GM23338 (cell line): ENCODE measurements around the gene CNIH3. TPM values are rescaled to one million over a fixed set of nuclear protein-coding genes. Genes with fewer than 3 reads are reported as not detected.

Source experiments
- ATAC-seq: fragments of 200-7000 bp; cut with Tn5 transposase; 3 replicates; pipeline ENCODE4 v1.9.1; 2020
- DNase-seq: peaks from one replicate; pipeline ENCODE4 v3.0.0-alpha.2; 2015; ENCODE audit warnings: low spot score
- H2AFZ ChIP-seq: fragments of 200-600 bp; sonication (generic); 2 replicates; pipeline ENCODE4 v1.8.0; 2016; ENCODE audit warnings: antibody characterized with exemption, mild to moderate bottlenecking, moderate library complexity
- H3F3A ChIP-seq: fragments of 200-600 bp; sonication (generic); replicated peaks from 2 replicates; pipeline ENCODE4 v1.8.0; 2017; ENCODE audit warnings: antibody characterized with exemption, mixed run types, low read depth
- H3K27ac ChIP-seq: fragments of 200-600 bp; sonication (generic); 2 replicates; pipeline ENCODE4 v1.6.1; 2016; ENCODE audit warnings: low read depth
- H3K27me3 ChIP-seq: fragments of 200-600 bp; sonication (generic); 2 replicates; pipeline ENCODE4 v1.8.0; 2016; ENCODE audit warnings: mild to moderate bottlenecking, mixed run types, moderate library complexity; ENCODE audit not compliant: insufficient read depth
- H3K36me3 ChIP-seq: fragments of 200-600 bp; sonication (generic); 2 replicates; pipeline ENCODE4 v1.8.0; 2016; ENCODE audit warnings: mild to moderate bottlenecking; ENCODE audit not compliant: insufficient read depth
- H3K4me1 ChIP-seq: fragments of 200-600 bp; sonication (generic); 2 replicates; pipeline ENCODE4 v1.8.0; 2016; ENCODE audit warnings: mild to moderate bottlenecking, moderate library complexity; ENCODE audit not compliant: insufficient read depth
- H3K4me2 ChIP-seq: fragments of 200-600 bp; sonication (generic); 2 replicates; pipeline ENCODE4 v1.7.1; 2017; ENCODE audit warnings: mixed run types
- H3K4me3 ChIP-seq: fragments of 200-600 bp; sonication (generic); 2 replicates; pipeline ENCODE4 v1.6.1; 2016; ENCODE audit warnings: mixed run types
- H3K79me2 ChIP-seq: fragments of 200-600 bp; sonication (generic); replicated peaks from 2 replicates; pipeline ENCODE4 v1.8.0; 2017; ENCODE audit warnings: mild to moderate bottlenecking; ENCODE audit not compliant: insufficient read depth
- H3K9me2 ChIP-seq: fragments of 200-600 bp; sonication (generic); 2 replicates; pipeline ENCODE4 v1.8.0; 2017; ENCODE audit not compliant: insufficient read depth
- H4K20me1 ChIP-seq: fragments of 200-600 bp; sonication (generic); replicated peaks from 2 replicates; pipeline ENCODE4 v1.8.0; 2017; ENCODE audit warnings: mild to moderate bottlenecking; ENCODE audit not compliant: insufficient read depth
- H3K27ac Mint-ChIP-seq: 2 replicates; pipeline ENCODE4 v1.8.0; 2020; ENCODE audit warnings: inconsistent platforms, mild to moderate bottlenecking, moderate library complexity, mixed read lengths
- H3K27me3 Mint-ChIP-seq: 3 replicates; pipeline ENCODE4 v1.8.0; 2022; ENCODE audit warnings: low read depth, mild to moderate bottlenecking, moderate library complexity, mixed read lengths, inconsistent platforms; ENCODE audit not compliant: insufficient read depth, poor library complexity
- H3K36me3 Mint-ChIP-seq: 3 replicates; pipeline ENCODE4 v1.8.0; 2021; ENCODE audit warnings: low read depth, mild to moderate bottlenecking, inconsistent platforms, moderate library complexity, mixed read lengths
- H3K4me1 Mint-ChIP-seq: 3 replicates; pipeline ENCODE4 v1.8.0; 2020; ENCODE audit warnings: mild to moderate bottlenecking, inconsistent platforms, mixed read lengths
- H3K4me3 Mint-ChIP-seq: 3 replicates; pipeline ENCODE4 v1.8.0; 2021; ENCODE audit warnings: moderate library complexity, mild to moderate bottlenecking, inconsistent platforms, mixed read lengths
- H3K9me3 Mint-ChIP-seq: 3 replicates; pipeline ENCODE4 v1.8.0; 2020; ENCODE audit warnings: moderate library complexity, mild to moderate bottlenecking, inconsistent platforms, mixed read lengths
- CTCF ChIP-seq, 2 experiments: fragments of 200-600 bp in 1 of 2; sonication (generic) in 1 of 2; conservative IDR thresholded peaks; 2 replicates each; pipeline versions ENCODE4 v1.5.1 to v1.6.1; 2016 to 2017; ENCODE audit warnings: antibody characterized with exemption in 2 of 2, low read depth in 2 of 2, mild to moderate bottlenecking in 2 of 2, moderate library complexity in 1 of 2
- ETS1 ChIP-seq: IDR thresholded peaks from 2 replicates; pipeline ENCODE4 v1.6.1; 2016; ENCODE audit warnings: antibody characterized with exemption
- NANOG ChIP-seq: IDR thresholded peaks from 2 replicates; pipeline ENCODE4 v1.6.1; 2016; ENCODE audit warnings: antibody characterized with exemption, borderline replicate concordance
- REST ChIP-seq: IDR thresholded peaks from one replicate; pipeline ENCODE4 v1.6.1; 2018; ENCODE audit warnings: antibody characterized with exemption; ENCODE audit not compliant: unreplicated experiment
- STAT1 ChIP-seq: IDR thresholded peaks from one replicate; pipeline ENCODE4 v1.6.1; 2016; ENCODE audit warnings: antibody characterized with exemption; ENCODE audit not compliant: unreplicated experiment
- ZNF331 ChIP-seq: fragments of 250-450 bp; sonication (Bioruptor Pico); IDR thresholded peaks from 2 replicates; pipeline ENCODE4 v1.5.0; 2020; ENCODE audit warnings: low read depth, mild to moderate bottlenecking, moderate library complexity
- ZNF462 ChIP-seq: fragments of 250-450 bp; sonication (Bioruptor Pico); IDR thresholded peaks from 2 replicates; pipeline ENCODE4 v1.5.0; 2020; ENCODE audit warnings: mild to moderate bottlenecking, moderate library complexity
- polyA plus RNA-seq: library from polyadenylated mRNA; unstranded; fragments of >200 nt; fragmentation: Nextera tagmentation; extraction: Ambion mirVana; gene quantifications from 2 replicates; pipeline ENCODE4 v1.2.1, GENCODE V29; 2016
- total RNA-seq: library from RNA; depleted of rRNA; stranded (reverse); fragments of >200 nt; shearing (Covaris generic); gene quantifications from 2 replicates; pipeline ENCODE4 v1.2.3, GENCODE V29; 2014

Gene CNIH3
- total and polyA plus RNA-seq, 2 experiments from 2014 or later = 3.6 to 5.1 TPM

- TF ChIP-seq REST = no peak
Observed at GRCh38 chr1:224637515-224637914, 21.4 kb downstream of the CNIH3 start (continued).

GRCh38 chr1:224637936-224638335, 21.8 kb downstream of the CNIH3 start:
- Histone ChIP-seq H3K79me2 (no peaks in the 10 kb centered on the region), H3K4me2 (no peak overlapping the region), H3K36me3 (no peaks in the 10 kb centered on the region), H3K27me3 (no peaks in the 10 kb centered on the region), H2AFZ (no peak overlapping the region), H3K9me2 (no peaks in the 10 kb centered on the region), H4K20me1 (no peaks in the 10 kb centered on the region), H3K4me3 (no peak overlapping the region), H3K27ac (no peak overlapping the region), H3F3A (no peaks in the 10 kb centered on the region), H3K4me1 (peaks cover 3% of the 10 kb centered on the region)
- Mint-ChIP-seq H3K4me3 (no peak overlapping the region), H3K9me3 (no peaks in the 10 kb centered on the region), H3K4me1 (peaks cover 30% of the 10 kb centered on the region), H3K27ac (no peak overlapping the region), H3K27me3 (peaks cover 8% of the 10 kb centered on the region), H3K36me3 (no peaks in the 10 kb centered on the region)
- TF ChIP-seq CTCF (conservative IDR thresholded peaks at IDR 0.05; ENCODE audit: low read depth in 2 of 2) (no peak), STAT1 (no peak), ZNF331 (CRISPR knock-in tag) (no peak), ETS1 (no peak), NANOG (no peak), REST (no peak), ZNF462 (CRISPR knock-in tag) (no peak)
- DNase-seq (no peak), ATAC-seq (no peak)
